ENCODE measurements around the gene PEX5. TPM values are rescaled to one million over a fixed set of nuclear protein-coding genes. Genes with fewer than 3 reads are reported as not detected.

The PEX5 gene
- total RNA-seq, 1 experiment from 2014 or later = 45.3 TPM

Other genes with a start within 250 kb of the PEX5 start
- not detected in 2 replicates for gene RNU7-1, start 245.9 kb upstream of the PEX5 start, total RNA-seq (2014; rRNA removed; shearing (Covaris generic); ENCODE audit: low replicate concordance)
- gene C12orf57, start 245.7 kb upstream of the PEX5 start, total RNA-seq (2014; rRNA removed; shearing (Covaris generic); ENCODE audit: low replicate concordance) = 105 and 107 TPM in 2 replicates
- gene PTPN6, start 238.3 kb upstream of the PEX5 start, total RNA-seq (2014; rRNA removed; shearing (Covaris generic); ENCODE audit: low replicate concordance) = 28.3 and 30.2 TPM in 2 replicates
- 458 and 488 TPM in 2 replicates for gene PHB2, start 219.0 kb upstream of the PEX5 start, total RNA-seq (2014; rRNA removed; shearing (Covaris generic); ENCODE audit: low replicate concordance)
- 43.4 and 93.6 TPM in 2 replicates for gene EMG1, start 218.8 kb upstream of the PEX5 start, total RNA-seq (2014; rRNA removed; shearing (Covaris generic); ENCODE audit: low replicate concordance)
- 19.5 and 26.3 TPM in 2 replicates for gene LPCAT3, start 171.2 kb upstream of the PEX5 start, total RNA-seq (2014; rRNA removed; shearing (Covaris generic); ENCODE audit: low replicate concordance)
- gene C1S, start 129.0 kb upstream of the PEX5 start, total RNA-seq (2014; rRNA removed; shearing (Covaris generic); ENCODE audit: low replicate concordance) = 9.5 and 11.0 TPM in 2 replicates
- gene C1R, start 97.2 kb upstream of the PEX5 start, total RNA-seq (2014; rRNA removed; shearing (Covaris generic); ENCODE audit: low replicate concordance) = 9.8 and 19.0 TPM in 2 replicates
- gene C1RL, start 80.5 kb upstream of the PEX5 start, total RNA-seq (2014; rRNA removed; shearing (Covaris generic); ENCODE audit: low replicate concordance) = 14.8 and 22.4 TPM in 2 replicates
- gene RBP5, start 60.8 kb upstream of the PEX5 start, total RNA-seq (2014; rRNA removed; shearing (Covaris generic); ENCODE audit: low replicate concordance) = not detected in 2 replicates
- 3.4 and 13.8 TPM in 2 replicates for gene CLSTN3, start 59.3 kb upstream of the PEX5 start, total RNA-seq (2014; rRNA removed; shearing (Covaris generic); ENCODE audit: low replicate concordance)
- not detected in 2 replicates for gene ACSM4, start 114.4 kb downstream of the PEX5 start, total RNA-seq (2014; rRNA removed; shearing (Covaris generic); ENCODE audit: low replicate concordance)

Data from Caki2 (cell line).